HG02973 (cell line): ENCODE measurements around the gene MDGA2.

Source experiments
- ATAC-seq: cut with Tn5 transposase; IDR thresholded peaks from one replicate; pipeline ENCODE4 v1.9.1; 2021; ENCODE audit warnings: moderate library complexity; ENCODE audit not compliant: unreplicated experiment

The MDGA2 gene

GRCh38 chr14:47675466-47676314 lies at the start of gene MDGA2:
TSS of gene MDGA2 (minus strand) at chr14:47675605.
- no peak for ATAC-seq

GRCh38 chr14:47722929-47723693 lies 47.7 kb upstream of the MDGA2 start:
- no peak for ATAC-seq

- no peak for ATAC-seq
Measured at GRCh38 chr14:47720281-47720680, 44.9 kb upstream of the MDGA2 start.

- ATAC-seq = no peak
Measured at GRCh38 chr14:47715330-47715729, 39.9 kb upstream of the MDGA2 start.

GRCh38 chr14:47710581-47710980 lies 35.2 kb upstream of the MDGA2 start:
- no peak for ATAC-seq

- ATAC-seq = no peak
Measured at GRCh38 chr14:47705683-47706082, 30.3 kb upstream of the MDGA2 start.

GRCh38 chr14:47691829-47692228 lies 16.4 kb upstream of the MDGA2 start:
- no peak for ATAC-seq

GRCh38 chr14:47678993-47679392 lies 3.6 kb upstream of the MDGA2 start:
- no peak for ATAC-seq

GRCh38 chr14:47678157-47678556 lies 2.8 kb upstream of the MDGA2 start:
- ATAC-seq = no peak

GRCh38 chr14:47676315-47676617 lies 861 bp upstream of the MDGA2 start:
- ATAC-seq = no peak

GRCh38 chr14:47674543-47675465 lies 601 bp downstream of the MDGA2 start:
- ATAC-seq = no peak

GRCh38 chr14:47674148-47674542 lies 1.3 kb downstream of the MDGA2 start:
- ATAC-seq = no peak

- no peak for ATAC-seq
Measured at GRCh38 chr14:47665337-47666134, 9.9 kb downstream of the MDGA2 start.

GRCh38 chr14:47662466-47662865 lies 12.9 kb downstream of the MDGA2 start:
- no peak for ATAC-seq

- ATAC-seq = no peak
Measured at GRCh38 chr14:47660158-47660557, 15.2 kb downstream of the MDGA2 start.

GRCh38 chr14:47658041-47658440 lies 17.4 kb downstream of the MDGA2 start:
- ATAC-seq = no peak

- no peak for ATAC-seq
Measured at GRCh38 chr14:47657143-47657542, 18.3 kb downstream of the MDGA2 start.

GRCh38 chr14:47651337-47651736 lies 24.1 kb downstream of the MDGA2 start:
- ATAC-seq = no peak

- no peak for ATAC-seq
Measured at GRCh38 chr14:47637753-47638152, 37.7 kb downstream of the MDGA2 start.
